ENCODE data around the gene ETV5.
"Not testable (repeated sequence)": the region's sequence is repeated elsewhere in the genome, so short reads cannot be mapped to it uniquely, and the experiment has no call there.

Gene ETV5

DNA sequence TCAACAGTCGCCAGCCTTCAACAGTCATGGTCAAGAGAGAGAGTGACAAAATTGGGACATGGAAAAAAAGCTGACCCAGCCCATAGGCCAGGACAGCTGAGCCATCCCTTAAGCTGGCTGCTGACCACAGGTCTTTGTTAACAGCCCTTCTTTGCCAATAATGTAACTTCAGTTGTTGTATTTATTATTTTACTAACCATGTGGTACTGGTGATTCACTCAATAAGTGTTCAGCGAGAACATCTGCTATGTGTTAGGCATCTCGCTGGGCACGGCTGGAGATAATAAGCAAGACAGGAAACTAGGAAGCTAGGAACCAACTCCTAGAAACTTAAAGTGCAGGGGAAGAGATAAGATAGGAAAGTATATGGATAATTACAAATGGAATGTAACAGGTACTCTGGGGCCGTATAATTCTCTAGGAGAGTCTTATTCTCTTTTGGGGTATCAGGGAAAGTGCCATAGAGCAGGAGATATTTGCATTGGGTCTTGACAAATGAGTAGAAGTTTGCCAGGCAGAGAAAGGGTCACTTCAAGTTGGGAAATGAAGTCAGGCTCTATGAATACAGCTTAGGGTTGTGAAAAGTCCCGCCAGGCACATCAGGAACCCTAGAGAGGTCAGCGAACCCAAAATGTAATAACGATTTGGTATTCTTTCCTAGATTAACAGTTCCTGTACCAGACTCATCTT, 87.1 kb downstream of the ETV5 start:
- DNase-seq: peak; percentile 95

DNA sequence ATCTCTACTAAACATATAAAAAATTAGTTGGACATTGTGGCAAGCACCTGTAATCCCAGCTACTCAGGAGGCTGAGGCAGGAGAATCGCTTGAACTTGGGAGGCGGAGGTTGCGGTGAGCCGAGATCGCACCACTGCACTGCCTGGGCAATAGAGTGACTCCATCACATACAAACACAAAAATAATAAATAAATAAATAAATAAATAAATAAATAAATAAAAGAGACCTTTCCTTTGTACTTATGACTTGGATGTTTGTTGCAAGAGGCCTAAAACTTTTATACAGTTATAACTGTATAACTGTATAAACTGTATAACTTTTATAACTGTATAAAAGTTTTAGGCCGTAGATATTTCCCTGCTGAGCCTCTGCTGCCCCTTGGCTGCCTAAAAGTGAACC, 87.6 kb downstream of the ETV5 start:
- DNase-seq: not testable (repeated sequence)

DNA sequence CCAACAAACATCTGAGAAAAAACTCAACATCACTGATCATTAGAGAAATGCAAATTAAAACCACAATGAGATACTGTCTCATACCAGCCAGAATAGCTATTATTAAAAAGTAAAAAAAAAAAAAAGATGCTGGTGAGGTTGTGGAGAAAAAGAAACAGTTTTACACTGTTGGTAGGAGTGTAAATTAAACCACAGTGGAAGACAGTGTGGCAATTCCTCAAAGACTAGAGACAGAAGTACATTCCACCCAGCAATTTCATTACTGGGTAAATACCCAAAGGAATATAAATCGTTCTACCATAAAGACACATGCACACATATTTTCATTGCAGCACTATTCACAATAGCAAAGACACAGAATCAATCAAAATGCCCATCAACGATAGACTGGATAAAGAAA, 89.6 kb downstream of the ETV5 start:
- DNase-seq: not testable (repeated sequence)

DNA sequence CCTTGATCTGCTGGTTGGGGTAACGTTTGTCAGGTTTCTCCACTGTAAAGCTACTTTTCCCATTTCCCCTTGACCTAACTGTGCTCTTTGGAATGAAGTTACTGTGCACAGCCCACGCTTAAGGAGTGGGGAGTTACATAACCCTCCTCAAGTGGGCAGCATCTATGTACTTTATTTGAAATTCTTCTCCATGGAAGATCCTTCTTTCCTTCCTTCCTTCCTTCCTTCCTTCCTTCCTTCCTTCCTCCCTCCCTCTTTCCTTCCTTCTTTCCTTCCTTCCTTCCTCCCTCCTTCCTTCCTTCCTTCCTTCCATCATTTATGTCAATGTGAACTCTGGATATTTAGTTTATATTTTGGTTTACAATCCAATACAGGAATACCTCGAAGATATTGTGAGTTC, 94.0 kb downstream of the ETV5 start:
- DNase-seq: no peak

DNA sequence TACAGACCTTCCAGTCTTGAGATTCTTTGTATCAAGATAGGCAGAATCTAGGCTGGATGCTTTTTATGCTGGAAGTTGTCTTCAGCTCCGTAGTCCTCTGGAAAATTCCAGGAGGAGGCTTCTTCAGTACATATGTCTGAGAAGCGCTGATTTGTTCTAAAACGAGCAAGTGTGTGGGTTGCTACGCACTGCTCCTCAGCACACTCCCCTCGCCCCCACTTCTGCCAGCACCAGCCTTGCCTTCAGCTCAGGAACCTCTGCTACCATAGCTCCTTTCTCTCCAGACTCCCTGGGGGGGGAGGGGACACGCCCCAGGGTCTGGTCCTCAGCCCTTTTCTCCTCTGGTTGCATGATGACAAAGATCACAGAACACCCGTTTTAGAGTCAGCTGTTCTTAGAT, 95.6 kb downstream of the ETV5 start:
- DNase-seq: no peak

DNA sequence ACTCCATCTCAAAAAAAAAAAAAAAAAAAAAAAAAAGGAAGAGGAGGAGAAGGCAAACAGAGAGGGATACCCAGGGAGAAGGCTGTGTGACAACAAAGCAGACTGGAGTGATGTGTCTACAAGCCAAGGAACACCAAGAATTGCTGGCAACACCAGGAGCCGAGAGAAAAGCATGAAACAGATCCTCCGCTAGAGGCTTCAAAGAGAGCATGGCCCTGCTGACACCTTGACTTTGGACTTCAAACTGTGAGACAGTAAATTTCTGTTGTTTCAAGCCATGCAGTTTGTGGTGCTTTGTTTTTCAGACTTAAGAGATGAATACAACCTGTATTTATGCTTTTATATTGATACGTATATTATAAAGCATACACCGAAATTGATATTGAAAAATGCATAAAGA, 96.8 kb downstream of the ETV5 start:
- DNase-seq: no peak

DNA sequence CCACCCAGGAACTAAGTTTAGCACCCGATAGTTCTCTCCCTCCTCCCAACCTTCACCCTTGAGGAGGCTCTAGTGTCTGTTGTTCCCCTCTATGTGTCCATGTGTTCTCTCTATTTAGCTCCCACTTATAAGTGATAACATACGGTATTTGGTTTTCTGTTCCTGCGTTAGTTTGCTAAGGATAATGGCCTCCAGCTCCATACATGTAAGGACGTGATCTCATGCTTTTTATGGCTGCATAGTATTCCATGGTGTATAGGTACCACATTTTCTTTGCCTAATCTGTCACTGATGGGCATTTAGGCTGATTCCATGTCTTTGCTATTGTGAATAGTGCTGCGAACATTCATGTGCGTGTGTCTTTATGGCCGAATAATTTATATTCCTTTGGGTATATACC, 104.2 kb downstream of the ETV5 start:
- DNase-seq: no peak

DNA sequence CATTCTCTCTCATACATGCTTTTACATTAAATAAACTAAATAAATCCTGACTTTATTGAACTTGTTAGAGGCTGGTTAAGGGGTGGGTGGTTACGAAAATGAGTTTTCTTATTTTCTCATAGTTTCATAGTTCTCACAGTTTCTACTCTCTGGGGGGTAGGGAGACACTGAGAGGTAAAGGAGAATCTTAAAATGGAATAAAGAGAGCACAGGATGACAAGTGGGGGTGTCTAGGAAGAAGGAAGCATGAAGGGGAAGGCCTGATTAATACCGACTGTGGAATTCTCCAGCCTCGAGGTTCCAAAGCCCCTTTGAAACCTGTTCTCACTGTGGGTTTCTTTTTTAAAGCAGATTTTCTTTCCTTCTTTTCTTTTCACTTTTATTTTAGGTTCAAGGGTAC, 104.7 kb downstream of the ETV5 start:
- DNase-seq: no peak

DNA sequence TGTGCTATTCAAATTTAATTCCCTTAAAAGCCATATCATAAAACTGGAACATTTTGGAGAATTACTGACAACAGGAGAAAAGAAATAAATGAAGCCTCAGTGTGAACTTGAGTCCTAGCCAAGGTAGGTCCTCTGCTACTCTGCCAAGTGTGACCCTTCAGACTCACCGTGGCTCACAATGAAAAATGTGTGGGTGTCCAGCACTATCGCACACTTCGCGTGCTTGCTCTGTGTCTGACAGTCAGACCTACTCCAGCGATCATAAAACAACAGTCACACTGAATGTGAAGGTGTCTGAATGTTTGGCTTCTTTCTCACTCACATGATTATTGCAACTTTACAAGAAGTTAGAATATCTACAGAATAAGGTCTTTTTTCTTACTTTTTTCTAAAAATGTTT, 105.3 kb downstream of the ETV5 start:
- no peak for DNase-seq

DNA sequence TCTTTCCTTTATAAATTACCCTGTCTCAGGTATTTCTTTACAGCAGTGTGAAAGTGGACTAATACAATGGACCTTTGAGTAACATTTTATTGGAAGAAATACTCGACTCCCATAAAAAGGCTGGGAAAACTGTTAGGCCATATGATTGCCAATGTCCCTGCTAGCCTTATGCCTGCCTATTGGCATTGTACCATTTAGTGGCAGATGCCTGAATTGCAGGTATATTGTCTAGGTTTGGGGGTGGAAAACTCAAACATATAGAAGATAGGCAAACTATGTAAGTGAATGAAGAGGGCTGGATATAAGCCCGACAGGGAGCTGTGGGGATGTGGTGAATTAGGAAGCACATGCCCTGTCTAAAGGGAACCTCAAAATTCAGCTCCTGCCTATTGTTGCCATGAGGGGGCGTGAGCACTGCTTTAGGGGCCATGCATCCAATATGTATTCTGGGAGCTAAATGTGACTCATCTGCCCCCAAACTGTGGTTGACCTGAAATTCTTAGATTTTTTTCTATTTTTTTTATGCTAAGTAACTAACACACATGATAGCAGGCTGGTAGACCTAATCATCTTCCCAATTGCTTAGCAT, 105.9 kb downstream of the ETV5 start:
- peak; percentile 34 for DNase-seq

DNA sequence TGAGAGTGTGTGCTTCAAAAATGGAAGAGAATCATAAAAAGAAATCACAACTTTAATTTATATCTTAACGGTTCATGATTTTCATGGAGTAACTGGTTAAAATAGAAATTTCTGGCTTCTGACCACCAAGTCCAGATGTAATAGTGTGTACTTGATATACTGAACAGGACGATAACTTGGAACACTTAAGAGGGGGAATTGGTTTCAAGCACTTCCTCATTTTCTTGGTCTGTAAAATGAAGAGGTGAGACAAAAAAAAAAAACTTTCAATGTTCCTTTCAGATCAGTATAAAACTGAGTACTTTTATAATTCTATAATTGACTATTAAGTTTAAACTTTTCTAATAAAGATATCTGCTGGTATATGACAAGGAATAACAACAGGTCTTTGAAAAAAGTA, 107.0 kb downstream of the ETV5 start:
- no peak for DNase-seq

DNA sequence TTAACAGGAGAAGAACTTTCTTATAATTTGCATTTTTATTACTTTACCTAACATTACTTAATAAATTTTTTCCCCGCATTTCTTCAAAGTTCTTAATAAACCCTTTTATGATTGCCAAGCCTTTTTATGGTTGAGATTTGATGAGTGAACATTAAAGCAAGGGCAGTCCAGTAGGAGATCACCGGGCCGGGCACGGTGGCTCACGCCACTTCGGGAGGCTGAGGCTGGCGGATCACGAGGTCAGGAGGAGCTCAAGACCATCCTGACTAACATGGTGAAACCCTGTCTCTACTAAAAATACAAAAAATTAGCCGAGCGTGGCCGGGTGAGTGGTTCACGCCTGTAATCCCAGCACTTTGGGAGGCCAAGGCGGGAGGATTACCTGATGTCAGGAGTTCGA, 109.7 kb downstream of the ETV5 start:
- DNase-seq: no peak

DNA sequence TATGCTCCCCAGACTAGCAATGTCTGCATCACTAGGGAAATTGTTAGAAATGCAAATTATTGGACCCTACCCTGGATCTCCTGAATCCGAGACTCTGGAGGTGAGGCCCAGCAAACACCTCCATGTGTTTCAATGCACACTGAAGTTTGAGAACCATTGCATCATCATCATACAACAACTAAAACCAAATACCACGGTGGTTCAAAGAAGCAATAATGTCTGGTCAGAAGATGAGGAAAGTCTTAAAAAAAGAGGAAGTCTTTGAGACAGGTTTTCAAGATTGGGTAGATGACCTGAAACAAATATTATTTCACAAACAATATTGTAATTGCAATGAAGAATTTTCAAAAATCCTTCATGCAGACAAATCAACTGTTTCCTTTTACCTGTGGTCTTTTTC, 110.8 kb downstream of the ETV5 start:
- DNase-seq: no peak

DNA sequence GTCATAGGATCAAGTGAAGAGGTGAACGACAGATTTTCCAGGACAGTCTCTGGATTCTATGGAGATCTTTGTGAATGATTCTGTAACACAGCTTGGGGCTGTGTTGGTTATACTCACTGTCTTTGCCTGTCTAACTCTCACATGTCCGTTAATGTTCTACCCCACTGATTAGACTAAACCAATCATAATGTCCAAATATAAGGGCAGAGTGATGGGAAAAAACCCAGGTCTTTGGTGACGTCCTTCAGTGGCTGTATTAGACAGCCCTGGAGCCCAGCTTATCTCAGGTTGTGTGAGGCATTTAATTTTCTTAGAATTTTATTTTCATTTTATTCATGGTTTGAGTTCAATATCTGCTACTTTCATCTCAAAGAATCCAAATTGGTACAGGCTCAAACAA, 111.8 kb downstream of the ETV5 start:
- no peak for DNase-seq
